NCI-H2081 (cell line): Measurements from ENCODE around the gene MAP2K2.
A peak's percentile ranks its signal among the peaks of the same experiment; 100 is the strongest.

Experiments used
- DNase-seq, 2 experiments: peaks; one replicate each; lab custom pipeline; 2025; lab: John Stamatoyannopoulos, UW

MAP2K2 gene

DNA sequence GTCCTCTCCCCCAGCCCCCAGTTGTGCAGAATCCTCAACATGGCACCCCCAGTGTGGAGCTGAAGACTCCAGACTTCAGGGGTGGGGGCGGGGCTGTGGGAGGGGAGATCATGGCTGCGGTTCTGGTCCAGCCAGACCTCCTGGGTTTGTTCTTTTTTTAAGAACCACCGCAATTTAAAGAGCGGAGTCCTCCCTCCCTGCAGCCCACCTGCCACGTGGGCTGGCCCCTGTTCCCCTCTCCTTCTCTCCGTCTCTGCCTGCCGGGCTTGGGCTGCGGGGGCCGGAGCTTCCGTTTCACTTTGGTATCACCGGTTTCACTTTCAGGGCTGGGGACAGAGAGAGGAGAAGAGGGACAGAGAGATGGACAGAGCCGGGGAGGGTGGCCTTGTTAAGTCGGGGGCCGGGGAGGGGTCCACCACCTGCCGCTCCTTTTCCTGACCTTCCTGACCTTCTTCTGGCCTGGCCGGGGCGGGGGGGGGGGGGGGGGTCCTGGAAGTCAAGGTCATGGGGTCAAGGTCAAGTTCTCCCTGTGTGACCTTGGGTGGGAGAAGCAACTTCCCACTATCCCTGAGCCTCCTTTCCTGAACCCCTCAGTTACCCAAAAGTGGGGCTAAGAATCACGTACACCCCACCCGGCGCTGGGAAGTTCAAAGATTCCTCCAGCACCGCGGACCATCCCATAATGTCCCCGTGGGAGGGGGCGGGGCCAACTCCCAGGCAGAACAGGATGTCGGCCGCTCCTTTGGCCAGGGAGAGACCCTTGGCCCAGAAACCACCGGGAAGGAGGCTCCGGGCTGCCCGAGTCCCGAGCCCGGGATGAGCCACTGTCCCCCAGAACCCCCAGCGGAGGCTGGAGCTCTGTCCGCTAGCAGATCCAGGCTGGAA, 45.9 kb downstream of the MAP2K2 start:
- DNase-seq: no peak

DNA sequence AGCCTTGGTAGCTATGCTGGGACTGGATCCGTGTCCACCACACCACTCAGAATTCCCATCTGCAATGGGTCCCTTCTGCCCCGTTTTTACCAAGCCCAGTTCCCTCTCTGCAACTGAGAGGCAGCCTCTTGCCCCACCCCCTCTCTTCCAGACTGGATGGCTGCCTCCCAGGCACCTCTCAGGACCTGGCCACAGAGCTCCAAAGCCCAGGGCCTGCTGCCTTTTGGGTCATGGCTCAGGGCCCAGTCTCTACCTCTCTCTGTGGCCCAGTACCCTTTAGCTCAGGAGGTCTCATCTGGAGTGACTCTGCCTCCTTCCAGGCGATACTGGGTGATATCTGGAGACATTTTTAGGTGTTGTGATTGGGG, 46.9 kb downstream of the MAP2K2 start:
- DNase-seq: no peak

DNA sequence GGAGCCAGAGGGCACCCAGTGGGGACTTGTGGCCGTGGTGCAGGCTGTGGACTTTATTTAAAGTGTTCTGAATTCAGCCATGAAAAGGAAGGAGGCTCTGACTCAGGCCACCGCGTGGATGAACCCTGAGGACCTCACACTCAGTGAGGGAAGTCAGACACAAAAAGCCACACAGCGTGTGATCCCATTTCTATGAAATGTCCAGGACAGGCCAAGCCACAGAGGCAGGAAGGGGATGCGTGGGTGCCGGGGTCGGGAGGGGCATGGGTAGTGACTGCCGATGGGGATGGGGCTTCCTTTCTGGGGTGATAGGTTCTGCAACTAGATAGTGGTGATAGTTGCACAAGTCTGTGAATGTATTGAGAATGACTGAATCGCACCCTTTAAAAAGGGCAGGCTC, 48.5 kb downstream of the MAP2K2 start:
- no peak for DNase-seq

DNA sequence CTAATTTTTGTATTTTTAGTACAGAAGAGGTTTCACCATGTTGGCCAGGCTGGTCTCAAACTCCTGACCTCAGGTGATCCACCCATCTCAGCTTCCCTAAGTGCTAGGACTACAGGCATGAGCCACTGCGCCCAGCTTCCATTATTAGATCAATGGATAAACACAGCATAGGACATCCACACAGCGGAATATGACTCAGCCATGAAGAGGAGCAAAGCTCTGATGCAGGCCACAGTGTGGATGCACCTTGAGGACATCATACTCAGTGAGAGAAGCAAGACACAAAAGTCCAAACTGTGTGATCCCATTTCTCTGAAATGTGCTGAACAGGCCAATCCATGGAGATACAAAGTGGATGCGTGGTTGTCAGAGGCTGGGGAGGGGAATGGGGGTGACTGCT, 52.3 kb downstream of the MAP2K2 start:
- DNase-seq: no peak

DNA sequence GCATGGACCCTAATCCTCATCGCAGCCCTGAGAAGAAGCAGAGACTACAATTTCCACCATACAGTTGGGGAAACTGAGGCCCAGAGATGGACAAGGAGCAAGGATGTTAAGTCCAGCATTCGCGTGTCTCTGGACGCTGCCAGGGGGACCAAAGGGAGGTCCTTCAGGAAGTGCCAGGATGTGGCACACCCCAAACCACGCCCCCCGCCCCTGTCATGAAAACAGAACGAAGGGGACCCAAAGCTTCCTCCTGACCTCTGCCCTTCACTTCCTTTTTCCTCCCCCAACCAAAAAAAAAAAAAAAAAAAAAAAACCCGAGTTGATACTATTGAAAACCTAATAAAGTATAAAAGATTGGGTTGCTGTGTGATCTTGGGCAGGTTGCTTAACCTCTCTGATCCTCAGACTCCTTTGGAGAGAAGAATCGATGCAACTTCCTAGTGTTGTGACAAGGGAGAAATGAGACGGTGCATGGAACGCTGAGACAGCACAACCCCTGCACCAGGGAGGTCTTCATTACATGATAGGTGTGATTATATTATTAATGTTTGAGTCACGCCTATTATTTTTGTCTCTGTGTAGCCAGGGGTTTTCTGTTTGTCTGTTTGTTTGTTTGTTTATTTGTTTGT, 54.5 kb downstream of the MAP2K2 start:
- DNase-seq: no peak

DNA sequence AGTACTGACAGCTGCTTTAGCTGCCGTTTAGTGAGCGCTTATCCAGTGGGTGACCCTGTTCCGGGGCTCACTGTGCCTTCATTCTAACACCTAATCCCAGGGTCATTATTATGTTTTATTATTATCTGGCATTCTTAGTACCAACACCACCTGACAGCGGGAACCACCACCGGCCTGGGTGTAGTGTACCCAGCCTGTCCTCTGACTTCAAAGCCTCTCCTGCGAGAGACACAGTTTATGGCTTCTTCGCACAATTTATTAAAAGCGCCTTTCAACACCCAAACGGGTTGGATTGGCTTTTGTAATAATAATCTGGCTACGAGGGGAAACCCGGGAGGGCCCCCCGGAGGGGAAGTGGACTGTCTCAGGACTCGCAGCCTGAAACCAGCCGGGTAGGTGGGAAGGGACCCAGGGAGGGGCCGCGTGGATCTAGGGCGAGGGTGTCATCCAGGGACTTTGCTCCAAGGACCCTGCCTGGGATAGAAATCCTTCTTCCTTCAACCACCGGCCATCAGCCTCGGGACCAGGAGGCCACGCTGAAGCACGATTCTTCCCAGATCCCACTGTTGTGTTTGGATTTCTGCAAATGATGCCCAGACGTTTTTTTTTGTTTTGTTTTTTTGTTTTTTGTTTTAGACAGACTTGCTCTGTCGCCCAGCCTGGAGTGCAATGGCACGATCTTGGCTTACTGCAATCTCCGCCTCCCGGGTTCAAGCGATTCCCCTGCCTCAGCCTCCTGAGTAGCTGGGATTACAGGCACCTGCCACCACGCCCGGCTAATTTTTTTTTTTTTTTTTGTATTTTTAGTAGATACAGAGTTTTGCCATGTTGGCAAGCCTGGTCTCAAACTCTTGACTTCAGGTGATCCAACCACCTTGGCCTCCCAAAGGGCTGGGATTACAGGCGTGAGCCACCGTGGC, 55.6 kb downstream of the MAP2K2 start:
- DNase-seq: no peak

DNA sequence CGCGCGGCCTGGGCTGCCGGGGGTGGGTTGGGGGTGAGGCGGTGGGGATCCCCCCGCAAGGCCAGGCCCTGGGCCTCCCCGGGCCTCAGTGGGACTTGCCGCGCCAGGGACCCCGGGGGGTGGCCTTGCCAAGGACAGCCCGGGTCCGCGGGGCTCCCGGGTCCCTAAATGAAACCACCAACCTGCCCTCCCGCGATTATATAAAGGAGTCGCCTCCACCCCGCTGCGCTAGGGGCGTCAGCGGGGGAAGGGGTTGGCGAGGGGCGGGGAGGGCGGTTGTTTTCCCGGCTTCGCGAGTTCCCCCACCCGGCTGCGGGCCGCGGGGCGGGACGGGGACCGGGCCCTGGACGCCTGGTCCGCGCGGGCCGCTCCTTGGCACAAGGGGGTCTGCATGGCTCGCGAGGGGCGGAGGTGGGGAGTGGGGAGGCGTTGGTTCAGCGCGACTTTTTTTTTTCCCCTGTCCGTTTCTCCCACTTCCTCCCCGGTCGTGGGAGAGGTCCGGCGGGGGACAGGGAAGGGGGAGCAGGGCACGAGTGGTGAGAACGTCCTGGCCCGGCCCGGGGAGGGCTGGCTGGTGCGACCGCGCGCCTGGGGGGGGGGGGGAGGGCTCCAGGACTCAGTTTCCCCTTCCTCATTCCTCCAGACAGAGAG, 56.4 kb downstream of the MAP2K2 start:
- DNase-seq: no peak

DNA sequence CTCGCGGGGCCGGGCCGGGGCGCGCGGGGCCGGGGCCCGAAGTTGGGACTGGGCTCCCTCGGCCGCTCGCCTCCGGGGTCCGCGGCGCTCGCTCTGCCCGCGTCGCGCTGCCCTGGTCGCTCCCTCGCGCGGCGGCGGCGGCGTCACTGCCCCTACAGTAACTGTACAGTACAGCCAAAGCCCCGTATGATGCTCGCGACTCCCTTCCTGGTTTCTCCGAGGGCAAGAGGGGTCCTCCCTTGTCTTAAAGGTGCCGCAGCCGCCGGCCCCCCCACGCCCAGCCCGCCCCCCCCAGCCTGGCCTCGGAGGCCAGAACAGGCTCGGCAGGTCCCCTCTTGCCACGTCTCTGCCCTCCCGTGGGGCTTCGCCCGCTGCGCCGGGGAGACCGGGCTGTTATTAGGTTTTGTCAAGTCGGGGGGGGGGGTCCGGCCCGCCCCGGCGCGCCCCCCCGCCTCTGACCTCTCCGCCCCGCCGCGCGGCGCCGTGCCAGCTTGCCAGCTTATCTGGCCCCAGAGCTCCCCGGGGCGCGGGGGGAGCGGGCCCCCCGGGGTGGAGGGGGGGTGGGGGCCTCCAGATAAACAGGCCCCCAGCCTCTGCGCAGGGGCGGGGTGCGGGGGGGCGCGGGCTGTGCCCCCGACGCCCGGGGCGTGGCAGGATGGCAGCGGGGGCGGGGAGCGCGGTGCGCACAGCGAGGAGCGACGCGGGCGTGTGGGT, 57.1 kb downstream of the MAP2K2 start, which contains the start of gene ZBTB7A:
Gene ZBTB7A (minus strand): TSS at position 218 of the 714 bp plus-strand sequence. CDS start 11,667 bp downstream, outside the sequence.
- DNase-seq: peak; percentile 40 to 64

DNA sequence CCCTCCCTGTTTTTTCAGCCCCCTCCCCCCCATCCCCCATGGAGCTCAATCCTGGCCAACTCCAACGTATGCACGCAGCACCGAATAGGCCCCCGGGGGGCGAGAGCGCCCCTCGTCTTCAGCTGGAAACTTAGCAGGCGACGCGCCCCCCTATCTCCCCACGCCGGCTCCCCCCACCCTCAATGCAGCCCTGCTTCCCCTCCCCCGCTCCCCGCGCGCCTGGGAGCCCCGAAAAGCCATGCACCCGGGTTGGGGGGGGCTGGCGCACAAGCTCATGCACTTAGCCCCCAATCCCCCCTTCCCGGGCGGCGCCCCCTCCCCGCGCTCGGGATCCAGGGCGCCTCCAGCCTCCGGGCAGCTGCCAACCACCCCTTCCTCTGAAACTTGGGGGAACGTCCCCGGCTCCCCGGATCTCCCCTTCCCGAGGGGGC, 57.7 kb downstream of the MAP2K2 start:
- DNase-seq: no peak

DNA sequence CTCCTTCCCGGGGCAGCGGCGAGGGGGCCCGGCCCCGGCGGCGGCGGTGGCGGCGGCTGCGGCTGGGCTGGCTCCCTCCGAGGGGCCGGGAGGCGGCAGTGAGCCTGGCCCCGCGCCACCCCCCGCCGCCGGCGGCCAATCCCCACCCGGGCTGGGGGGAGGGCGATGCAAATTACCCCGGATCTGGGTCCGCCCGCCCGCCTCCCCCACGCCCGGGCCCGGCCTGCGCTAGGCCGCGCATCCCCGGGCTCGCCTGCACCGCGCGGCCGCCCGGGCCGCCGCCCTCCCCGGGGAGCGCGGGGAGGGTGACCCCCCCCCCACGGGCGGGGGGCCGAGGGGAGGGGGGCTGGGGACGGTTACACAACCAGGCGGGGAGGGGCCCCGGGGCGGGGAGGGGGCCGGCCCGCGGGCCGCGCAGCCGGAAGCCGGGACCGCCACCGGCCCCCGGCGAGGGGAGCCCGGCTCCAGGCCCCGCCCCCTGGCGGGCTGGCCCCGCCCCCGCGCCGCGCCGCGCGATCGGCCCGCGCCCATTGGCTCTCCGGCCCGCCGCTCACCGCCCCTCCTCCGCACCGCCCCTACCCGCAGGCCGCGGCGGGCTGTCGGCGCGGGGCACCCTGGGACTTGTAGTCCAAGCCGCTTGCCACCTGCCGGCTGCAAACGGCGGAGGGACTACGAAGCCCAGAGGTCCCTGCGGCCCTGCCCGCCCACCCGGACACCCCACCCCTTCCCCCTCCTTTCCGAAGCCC, 58.3 kb downstream of the MAP2K2 start:
- DNase-seq: peak; percentile 94 to 96

DNA sequence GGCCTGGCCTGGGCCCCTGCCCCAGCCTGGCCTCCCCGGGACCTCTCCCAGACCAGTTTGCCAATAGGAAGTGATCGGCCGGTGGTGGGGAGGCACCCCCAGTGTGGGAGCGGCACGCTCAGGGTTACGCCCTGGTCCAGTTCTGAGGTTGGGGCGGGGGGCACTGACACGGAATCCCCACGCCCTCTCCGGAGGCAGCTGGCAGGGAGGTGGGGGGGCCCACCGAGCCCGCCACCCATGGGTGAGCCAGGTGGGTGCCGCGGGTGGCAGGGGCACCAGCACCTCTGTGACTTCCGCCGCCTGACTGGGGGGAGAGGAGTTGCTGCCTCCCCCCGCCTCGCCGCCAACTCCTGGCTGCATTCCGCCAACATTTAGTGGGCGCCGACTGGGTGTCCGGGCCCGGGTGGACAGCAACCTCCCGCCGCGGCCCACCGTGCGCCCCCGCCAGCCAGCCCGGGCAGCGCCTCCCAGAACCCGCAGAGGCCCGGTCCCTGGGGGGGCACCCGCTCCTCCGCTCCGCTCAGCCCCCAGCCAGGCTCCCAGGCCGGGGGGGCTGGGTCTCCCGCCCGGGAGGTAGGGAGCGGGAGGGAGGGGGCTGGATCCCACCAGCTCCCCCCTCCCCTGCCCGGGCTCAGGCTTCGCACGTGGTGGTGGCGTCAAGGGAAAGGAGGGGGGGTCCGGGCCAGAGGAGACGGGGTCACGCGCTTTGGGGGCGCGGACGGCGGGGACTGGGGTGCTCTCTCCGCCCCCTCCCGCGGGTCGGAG, 59.2 kb downstream of the MAP2K2 start:
- peak; percentile 33 to 42 for DNase-seq

DNA sequence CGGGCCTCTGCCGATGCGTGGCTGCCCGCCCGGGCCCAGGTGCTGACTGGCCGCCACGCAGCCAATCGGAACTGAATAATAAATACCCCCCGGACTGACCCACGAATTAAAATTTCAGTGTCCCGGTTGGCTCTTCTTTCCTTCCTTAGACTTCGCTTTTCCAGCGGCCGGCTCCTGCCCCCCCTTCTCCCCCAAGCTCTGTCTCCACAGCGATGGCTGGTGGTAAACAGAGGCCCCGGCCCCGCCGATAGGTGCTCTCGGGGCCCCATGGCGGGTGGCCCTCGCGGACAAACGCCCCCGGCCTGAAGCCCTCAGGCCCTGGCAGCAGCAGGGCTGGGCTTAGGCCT, 59.8 kb downstream of the MAP2K2 start:
- DNase-seq: peak in 1 of 2 experiments; percentile 35

DNA sequence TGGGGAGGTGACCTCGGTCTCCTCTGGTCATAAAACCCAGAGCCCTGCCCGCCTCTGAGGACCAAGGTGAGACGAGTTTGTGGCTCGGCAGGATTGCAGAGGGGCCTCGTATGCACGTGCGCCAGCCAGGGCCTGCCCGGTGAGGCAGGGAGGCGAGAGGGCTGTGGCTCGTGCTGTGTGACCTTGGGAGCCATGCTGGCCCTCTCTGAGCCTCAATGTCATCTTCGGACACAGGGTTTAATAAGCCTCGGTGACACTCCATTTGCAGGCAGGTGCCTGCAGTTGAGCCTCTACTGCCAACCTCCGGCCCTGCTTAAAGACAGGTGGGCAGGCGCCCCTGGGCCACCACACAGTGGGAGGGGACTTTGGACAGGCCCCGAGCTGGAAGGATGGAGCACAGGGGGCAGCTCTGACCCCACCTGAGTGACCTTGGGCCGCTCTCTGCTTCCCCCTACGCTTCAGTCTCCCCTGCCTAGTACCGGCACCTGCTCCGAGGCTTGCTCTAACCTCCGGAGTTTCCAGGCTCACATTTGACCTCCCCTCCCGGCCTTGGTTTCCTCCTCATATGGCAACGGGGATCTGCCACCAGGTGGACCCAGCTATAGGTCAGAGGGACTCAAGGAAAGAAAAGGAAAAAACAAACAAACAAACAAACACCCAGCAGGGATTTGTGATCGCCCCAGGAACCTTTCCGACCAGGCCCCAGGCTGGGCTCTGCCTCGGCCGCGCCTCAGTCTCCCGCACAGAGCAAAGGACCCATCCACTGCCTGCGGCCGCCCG, 60.4 kb downstream of the MAP2K2 start:
- no peak for DNase-seq

DNA sequence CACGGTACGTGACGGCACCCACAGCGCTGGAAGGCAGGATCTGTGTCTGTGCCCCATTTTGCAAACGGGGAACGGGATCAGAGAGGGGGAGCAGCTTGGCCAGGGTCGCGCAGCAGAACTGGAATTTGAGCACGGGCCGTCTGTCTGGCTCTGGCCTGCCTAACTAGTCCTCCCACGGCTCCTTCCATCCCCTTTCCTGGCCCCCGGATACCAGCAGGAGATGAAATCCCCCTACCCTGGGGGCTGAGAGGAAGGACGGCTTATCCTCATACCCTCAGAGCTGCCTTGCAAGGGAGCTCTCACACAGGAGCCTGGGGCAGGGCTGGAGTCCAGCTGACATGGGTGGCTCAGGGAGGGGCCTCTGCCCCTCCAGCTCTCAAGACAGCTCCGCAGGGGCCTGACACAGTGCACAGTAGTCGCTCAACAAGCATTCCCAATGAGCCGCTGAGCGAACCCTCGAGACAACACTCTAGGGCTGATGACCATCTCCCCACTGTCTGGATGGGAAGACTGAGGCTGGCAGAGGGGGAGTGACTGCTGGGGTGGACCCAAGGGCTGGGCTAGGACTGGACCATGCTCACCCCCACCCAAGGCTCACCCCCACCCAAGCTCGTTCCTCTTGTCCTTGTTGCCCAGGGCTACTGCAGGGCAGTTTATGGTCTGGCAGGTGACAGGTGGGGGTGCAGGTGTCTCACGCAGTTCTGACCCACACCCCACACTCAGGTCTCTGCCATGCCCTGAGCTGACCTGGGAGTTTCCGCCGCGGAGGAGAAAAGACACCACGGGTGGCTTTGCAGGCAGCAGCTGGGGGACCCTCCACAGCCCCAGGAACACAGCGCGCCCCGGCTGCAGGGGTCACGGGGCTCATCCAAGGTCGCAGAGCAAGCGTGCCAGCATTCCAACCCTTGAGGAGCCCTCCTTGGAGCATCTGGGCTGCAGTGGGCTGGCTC, 61.2 kb downstream of the MAP2K2 start:
- DNase-seq: no peak

DNA sequence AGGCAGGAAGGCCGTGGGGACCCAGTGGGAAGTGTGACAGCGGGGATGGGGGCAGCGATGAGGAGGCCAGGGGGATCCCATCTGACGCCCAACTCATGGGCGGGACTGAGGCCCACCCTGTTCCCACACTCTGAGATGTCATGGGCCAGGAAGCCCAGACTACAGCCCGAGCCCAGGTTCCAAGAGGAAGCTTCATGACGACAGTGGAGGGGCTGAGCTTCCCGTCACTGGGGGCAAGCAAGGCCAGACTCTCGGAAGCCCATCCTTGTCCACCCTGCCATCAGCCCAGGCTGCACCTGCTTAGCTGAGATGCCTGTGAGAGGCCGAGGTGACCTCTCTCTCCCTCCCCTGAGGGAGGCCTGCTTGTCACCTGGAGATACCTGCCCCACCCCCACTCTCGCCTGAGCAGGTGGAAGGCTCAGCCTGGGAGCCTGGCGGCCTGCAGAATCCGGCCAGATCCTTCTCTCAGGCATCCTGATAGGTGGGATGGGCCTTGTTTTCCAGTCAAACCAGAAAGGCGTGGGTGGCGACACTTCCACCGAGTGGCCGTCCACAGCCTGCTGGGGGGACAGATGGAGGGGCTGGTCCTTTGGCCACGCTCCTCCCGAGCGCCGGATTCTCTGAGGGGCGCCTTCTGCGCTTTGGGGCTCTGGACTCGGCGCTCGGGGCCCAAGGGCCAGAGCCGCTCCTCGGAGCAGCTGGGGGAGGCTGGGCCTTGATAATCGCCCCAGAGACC, 62.1 kb downstream of the MAP2K2 start:
- peak in 1 of 2 experiments; percentile 19 for DNase-seq

DNA sequence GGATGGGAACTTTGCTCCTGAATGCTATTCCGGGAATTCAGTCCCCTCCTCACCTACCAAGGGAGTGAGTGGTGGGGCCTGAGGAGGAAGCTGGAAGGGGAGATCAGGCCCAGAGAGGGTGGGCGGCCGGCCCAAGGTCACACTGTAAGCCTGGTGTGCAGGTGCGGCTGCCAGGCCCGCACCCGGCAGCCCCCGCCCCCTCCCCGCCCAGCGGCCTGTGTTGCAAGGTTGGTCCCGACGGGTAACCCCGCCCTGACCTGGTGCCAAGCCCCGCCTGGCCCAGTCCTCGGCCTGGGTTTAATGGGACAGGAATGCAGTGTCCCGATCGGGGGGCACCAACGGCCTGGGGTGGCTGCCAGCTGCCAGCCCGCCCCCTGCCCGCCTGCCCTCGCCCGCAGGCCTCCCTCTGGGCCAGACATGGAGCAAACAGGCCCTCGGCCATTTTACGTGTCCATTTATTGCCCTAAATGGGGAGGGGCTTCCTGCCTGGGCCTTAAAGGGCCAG, 62.7 kb downstream of the MAP2K2 start:
- no peak for DNase-seq
